Measurements from ENCODE around the gene MAGT1. TPM values are rescaled to one million over a fixed set of nuclear protein-coding genes. Genes with fewer than 3 reads are reported as not detected.
A peak's percentile ranks its signal among the peaks of the same experiment; 100 is the strongest.

Gene MAGT1
- total RNA-seq, 1 donor from 2014 or later: 66.8 TPM

DNA sequence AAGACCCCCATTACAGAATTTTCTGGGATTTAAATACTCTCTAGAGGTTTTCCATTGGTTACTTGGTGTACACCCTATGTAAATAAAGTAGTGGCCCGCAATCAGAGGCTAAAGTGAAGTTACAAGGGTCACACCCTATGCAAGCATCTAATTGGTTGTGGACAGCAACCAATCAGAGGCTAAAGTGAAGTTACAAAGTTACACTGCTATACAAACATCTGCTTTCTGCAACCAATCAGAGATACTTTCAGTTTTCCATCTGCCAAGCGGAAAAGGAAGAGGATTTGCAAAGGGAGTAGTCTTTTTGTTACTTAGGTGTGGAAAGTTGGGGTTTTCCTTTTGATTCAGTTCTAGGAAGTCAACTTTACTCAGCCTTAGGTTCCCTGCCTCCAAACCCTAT is 107.2 kb downstream of the MAGT1 start:
- Mint-ChIP-seq H3K36me3 (ENCODE audit: unreplicated experiment) (peaks cover 2% of the 10 kb centered on the region), H3K4me3 (ENCODE audit: unreplicated experiment) (no peak overlapping the region), H3K27me3 (ENCODE audit: unreplicated experiment) (no peaks in the 10 kb centered on the region), H3K9me3 (ENCODE audit: unreplicated experiment) (peaks cover 10% of the 10 kb centered on the region), H3K27ac (ENCODE audit: unreplicated experiment) (no peak overlapping the region), H3K4me1 (ENCODE audit: unreplicated experiment) (peaks cover 11% of the 10 kb centered on the region)
- no peak for TF ChIP-seq CTCF (IDR thresholded peaks at IDR 0.05)
- no peak for DNase-seq (ENCODE audit: extremely low spot score, unreplicated experiment)

DNA sequence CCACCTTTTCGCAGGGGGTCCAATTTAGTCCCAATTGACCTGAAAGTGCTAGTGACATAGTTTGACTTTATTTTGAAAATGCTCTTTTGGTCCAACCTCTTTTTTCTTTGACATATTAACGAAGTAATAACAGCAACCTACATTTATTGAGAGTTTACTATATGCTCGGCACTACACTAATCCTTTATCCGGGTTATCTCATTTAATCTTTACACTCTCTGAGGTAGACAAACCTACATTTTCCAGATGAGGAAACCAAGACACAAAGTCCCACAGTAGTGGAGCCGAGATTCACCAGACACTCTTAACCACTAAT is 108.9 kb downstream of the MAGT1 start:
- peak overlapping the region; percentile 100 for H3K4me3 Mint-ChIP-seq (ENCODE audit: unreplicated experiment)
- no peaks in the 10 kb centered on the region for H3K27me3 Mint-ChIP-seq (ENCODE audit: unreplicated experiment)
- no peak for TF ChIP-seq CTCF (IDR thresholded peaks at IDR 0.05)
- no peaks in the 10 kb centered on the region for H3K36me3 Mint-ChIP-seq (ENCODE audit: unreplicated experiment)
- no peak for DNase-seq (ENCODE audit: extremely low spot score, unreplicated experiment)
- peaks cover 3% of the 10 kb centered on the region for H3K9me3 Mint-ChIP-seq (ENCODE audit: unreplicated experiment)
- H3K4me1 Mint-ChIP-seq (ENCODE audit: unreplicated experiment): peaks cover 13% of the 10 kb centered on the region
- peak overlapping the region; percentile 100 for H3K27ac Mint-ChIP-seq (ENCODE audit: unreplicated experiment)

DNA sequence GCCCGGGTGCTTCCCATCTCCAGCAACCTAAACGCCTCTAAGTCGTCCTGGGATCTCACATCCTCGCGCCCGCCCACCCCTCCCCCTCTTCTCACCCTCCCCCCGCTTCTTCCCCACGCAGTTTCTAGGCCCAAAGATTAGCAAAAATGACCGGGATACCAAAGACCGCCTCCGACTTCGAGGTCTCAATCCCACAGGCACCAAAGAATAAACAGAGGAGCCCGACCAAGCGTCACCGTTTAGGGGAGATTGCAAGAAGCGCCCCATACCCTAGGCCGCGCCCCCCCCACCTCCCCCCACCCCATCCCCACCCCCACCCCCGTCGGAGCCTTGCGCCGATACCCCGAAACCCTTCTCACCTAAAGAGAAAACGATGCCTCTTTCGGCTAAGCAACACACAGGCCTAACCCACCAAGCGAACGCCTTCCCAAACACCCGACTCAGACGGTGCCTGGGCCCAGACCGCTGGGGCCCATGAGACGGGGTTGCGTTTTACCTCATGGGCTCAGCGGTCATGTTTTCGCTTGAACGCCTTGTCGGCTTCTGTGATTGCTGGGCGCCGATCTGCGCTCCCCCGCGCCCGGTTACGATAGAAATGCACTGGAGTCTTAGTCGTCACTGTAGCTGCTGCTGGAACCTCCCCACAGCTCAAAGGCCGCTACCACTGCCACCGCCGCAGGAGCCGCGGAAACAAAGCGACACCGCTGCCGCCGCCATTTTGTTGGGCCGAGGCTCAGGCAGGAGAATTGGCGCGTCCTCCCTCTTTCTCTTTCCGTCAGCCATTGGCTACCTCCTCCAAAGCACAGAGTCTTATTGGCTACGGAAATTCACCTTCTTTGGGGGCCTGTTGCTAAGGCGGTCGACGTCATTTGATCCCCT is 109.5 kb downstream of the MAGT1 start, which contains the start of gene ATRX:
TSS of gene ATRX (minus strand) at position 731 of the 879 bp plus-strand sequence. CDS start at position 516, 215 bp downstream.
- Mint-ChIP-seq H3K36me3 (ENCODE audit: unreplicated experiment) (no peaks in the 10 kb centered on the region), H3K4me3 (ENCODE audit: unreplicated experiment) (peak within 1 kb of the TSS; percentile 100), H3K27me3 (ENCODE audit: unreplicated experiment) (no peaks in the 10 kb centered on the region), H3K4me1 (ENCODE audit: unreplicated experiment) (peaks cover 13% of the 10 kb centered on the region), H3K27ac (ENCODE audit: unreplicated experiment) (peak within 1 kb of the TSS; percentile 100), H3K9me3 (ENCODE audit: unreplicated experiment) (peaks cover 3% of the 10 kb centered on the region)
- DNase-seq (ENCODE audit: extremely low spot score, unreplicated experiment): peak; percentile 88
- TF ChIP-seq CTCF (IDR thresholded peaks at IDR 0.05): no peak

GRCh38 chrX:77779695-77780094 is 115.5 kb downstream of the MAGT1 start:
- H3K27ac Mint-ChIP-seq (ENCODE audit: unreplicated experiment): no peak overlapping the region
- no peak for TF ChIP-seq CTCF (IDR thresholded peaks at IDR 0.05)
- peaks cover 20% of the 10 kb centered on the region for H3K4me1 Mint-ChIP-seq (ENCODE audit: unreplicated experiment)
- H3K27me3 Mint-ChIP-seq (ENCODE audit: unreplicated experiment): no peaks in the 10 kb centered on the region
- H3K36me3 Mint-ChIP-seq (ENCODE audit: unreplicated experiment): no peaks in the 10 kb centered on the region
- H3K4me3 Mint-ChIP-seq (ENCODE audit: unreplicated experiment): no peak overlapping the region
- DNase-seq (ENCODE audit: extremely low spot score, unreplicated experiment): no peak
- H3K9me3 Mint-ChIP-seq (ENCODE audit: unreplicated experiment): peaks cover 7% of the 10 kb centered on the region

DNA sequence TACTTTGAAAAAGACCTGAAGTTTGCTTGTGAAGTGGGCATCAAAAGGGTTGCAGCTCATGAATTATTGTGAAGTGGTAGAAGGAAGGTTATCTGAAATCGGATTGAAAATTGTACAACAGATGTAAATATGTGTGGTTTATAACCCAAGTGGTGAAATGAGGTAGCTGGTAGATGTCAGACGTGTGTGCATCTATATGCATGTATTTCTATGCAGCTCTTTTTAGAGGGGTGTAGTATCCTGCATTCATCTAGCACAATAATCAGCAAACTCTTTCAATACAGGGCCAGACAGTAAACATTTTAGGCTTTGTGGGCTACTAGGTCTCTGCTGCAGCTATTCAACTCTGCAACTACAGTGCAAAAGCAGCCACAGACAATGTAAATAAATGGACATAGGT is 118.6 kb downstream of the MAGT1 start:
- peak overlapping the region; percentile 45 for H3K27ac Mint-ChIP-seq (ENCODE audit: unreplicated experiment)
- H3K36me3 Mint-ChIP-seq (ENCODE audit: unreplicated experiment): no peaks in the 10 kb centered on the region
- H3K4me1 Mint-ChIP-seq (ENCODE audit: unreplicated experiment): peaks cover 7% of the 10 kb centered on the region
- TF ChIP-seq CTCF (IDR thresholded peaks at IDR 0.05): no peak
- H3K27me3 Mint-ChIP-seq (ENCODE audit: unreplicated experiment): no peaks in the 10 kb centered on the region
- DNase-seq (ENCODE audit: extremely low spot score, unreplicated experiment): no peak
- no peak overlapping the region for H3K4me3 Mint-ChIP-seq (ENCODE audit: unreplicated experiment)
- H3K9me3 Mint-ChIP-seq (ENCODE audit: unreplicated experiment): peaks cover 7% of the 10 kb centered on the region

Other genes with a start within 250 kb of the MAGT1 start
- gene ATRX, start 109.2 kb downstream of the MAGT1 start, total RNA-seq: 102 and 103 TPM in 2 replicates
- gene COX7B, start 4.0 kb upstream of the MAGT1 start, total RNA-seq: 178 and 197 TPM in 2 replicates
- 16.2 and 17.6 TPM in 2 replicates for gene ATP7A, start 15.3 kb upstream of the MAGT1 start, total RNA-seq
- gene PGAM4, start 74.2 kb upstream of the MAGT1 start, total RNA-seq: not detected in 2 replicates
- gene PGK1, start 208.8 kb upstream of the MAGT1 start, total RNA-seq: 157 and 166 TPM in 2 replicates
- 16.9 and 19.9 TPM in 2 replicates for gene TAF9B, start 244.2 kb upstream of the MAGT1 start, total RNA-seq